Epithelial cell of proximal tubule (primary cell): ENCODE measurements around the gene HK1. TPM values are rescaled to one million over a fixed set of nuclear protein-coding genes. Genes with fewer than 3 reads are reported as not detected.
"Not testable (repeated sequence)": the region's sequence is repeated elsewhere in the genome, so short reads cannot be mapped to it uniquely, and the experiment has no call there.

ENCODE experiments used
- DNase-seq: peaks from one replicate; pipeline ENCODE4 v3.0.0-alpha.2; 2011; ENCODE audit warnings: low read depth
- H3K4me3 ChIP-seq: 2 replicates; pipeline ENCODE4 v1.5.1; 2011; ENCODE audit warnings: low read depth, mild to moderate bottlenecking, low read length
- total RNA-seq: library from RNA; depleted of rRNA; stranded (reverse); fragments of >200 nt; gene quantifications from 2 replicates; pipeline ENCODE4 v1.2.3, GENCODE V29; 2015
- TF ChIP-seq, protein P1 (sequence below): conservative IDR thresholded peaks from 2 replicates; pipeline ENCODE4 v1.5.1; 2012; ENCODE audit warnings: low read depth, mild to moderate bottlenecking, low read length

Gene HK1
- total RNA-seq, 1 donor from 2014 or later: 84.4 TPM

DNA sequence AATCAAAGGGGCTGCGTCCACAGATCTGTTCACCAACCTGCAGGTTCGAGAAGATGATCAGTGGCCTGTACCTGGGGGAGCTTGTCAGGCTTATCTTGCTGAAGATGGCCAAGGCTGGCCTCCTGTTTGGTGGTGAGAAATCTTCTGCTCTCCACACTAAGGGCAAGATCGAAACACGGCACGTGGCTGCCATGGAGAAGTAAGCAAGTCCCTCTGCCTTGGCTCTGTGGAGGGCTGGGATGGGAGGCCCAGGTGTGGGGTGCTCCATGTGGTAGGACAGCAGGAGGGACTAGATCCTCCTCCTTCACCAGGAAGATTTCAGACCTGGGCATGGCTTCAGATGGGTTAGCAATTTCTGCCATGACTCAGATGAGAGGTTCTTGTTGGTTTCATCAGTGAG lies 32.3 kb upstream of the HK1 start:
- TF ChIP-seq, protein P1, sequence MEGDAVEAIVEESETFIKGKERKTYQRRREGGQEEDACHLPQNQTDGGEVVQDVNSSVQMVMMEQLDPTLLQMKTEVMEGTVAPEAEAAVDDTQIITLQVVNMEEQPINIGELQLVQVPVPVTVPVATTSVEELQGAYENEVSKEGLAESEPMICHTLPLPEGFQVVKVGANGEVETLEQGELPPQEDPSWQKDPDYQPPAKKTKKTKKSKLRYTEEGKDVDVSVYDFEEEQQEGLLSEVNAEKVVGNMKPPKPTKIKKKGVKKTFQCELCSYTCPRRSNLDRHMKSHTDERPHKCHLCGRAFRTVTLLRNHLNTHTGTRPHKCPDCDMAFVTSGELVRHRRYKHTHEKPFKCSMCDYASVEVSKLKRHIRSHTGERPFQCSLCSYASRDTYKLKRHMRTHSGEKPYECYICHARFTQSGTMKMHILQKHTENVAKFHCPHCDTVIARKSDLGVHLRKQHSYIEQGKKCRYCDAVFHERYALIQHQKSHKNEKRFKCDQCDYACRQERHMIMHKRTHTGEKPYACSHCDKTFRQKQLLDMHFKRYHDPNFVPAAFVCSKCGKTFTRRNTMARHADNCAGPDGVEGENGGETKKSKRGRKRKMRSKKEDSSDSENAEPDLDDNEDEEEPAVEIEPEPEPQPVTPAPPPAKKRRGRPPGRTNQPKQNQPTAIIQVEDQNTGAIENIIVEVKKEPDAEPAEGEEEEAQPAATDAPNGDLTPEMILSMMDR: no peak
- no peak for DNase-seq
- H3K4me3 ChIP-seq: no peak overlapping the region

DNA sequence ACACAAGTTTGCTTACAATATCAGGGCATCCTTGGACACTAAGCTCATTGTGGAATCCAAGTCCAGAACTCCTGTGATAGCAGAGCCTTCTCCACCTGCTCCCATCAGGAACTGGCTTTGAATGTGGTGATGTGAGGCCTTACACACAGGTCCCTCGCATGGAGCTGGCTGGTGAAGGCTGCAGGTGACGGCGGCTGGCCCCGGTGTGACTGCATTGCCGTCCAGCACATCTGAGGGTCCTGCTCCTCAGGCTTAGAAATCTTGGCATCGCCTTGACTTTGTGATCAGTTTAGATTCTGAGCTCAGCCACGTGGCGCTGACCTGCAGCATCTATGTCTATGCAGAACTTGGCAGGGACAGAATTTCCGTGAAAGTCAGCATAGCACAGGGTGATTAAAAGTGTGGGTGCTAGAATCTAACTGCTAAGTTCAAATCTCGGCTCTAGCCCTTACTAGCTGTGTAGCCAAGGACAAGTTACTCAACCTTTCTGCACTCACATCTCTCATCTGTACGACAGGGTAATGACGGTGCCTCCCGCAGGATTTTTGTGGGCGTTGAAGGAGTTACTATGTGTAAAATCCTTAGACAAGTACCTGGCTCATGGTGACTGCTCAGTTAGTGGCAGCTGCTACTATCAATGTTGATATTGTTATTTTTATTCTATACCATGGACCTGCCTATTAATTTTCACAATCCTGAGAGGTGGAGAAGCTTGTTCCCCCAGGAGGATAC lies 31.5 kb upstream of the HK1 start:
- TF ChIP-seq, protein P1: no peak
- H3K4me3 ChIP-seq: no peak overlapping the region
- DNase-seq: no peak

DNA sequence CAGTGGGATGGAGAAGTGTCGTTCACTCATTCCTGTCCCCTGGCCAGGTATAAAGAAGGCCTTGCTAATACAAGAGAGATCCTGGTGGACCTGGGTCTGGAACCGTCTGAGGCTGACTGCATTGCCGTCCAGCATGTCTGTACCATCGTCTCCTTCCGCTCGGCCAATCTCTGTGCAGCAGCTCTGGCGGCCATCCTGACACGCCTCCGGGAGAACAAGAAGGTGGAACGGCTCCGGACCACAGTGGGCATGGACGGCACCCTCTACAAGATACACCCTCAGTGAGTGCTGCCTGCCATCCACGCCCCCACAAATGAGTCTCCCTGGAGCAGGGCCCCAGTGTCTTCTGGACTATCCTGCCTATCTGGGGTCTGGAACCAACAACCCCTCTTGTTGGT lies 31.0 kb upstream of the HK1 start:
- no peak overlapping the region for H3K4me3 ChIP-seq
- no peak for DNase-seq
- TF ChIP-seq, protein P1: no peak

DNA sequence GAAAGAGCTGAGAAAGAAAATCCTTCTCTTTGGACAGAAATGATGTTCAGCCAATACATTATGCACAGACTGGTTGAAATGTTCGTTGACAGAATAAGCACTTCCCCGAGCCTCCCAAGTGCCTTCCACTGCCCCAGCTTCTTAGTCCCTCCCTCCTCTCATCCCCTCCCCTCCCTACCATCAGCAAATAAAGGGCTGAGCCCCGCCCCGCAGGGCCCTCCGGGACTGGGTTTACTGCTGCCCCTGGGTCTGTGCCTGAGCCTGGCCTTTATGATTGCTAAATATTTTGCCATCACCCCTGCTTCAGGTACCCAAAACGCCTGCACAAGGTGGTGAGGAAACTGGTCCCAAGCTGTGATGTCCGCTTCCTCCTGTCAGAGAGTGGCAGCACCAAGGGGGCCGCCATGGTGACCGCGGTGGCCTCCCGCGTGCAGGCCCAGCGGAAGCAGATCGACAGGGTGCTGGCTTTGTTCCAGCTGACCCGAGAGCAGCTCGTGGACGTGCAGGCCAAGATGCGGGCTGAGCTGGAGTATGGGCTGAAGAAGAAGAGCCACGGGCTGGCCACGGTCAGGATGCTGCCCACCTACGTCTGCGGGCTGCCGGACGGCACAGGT lies 30.1 kb upstream of the HK1 start:
- TF ChIP-seq, protein P1: no peak
- no peak overlapping the region for H3K4me3 ChIP-seq
- no peak for DNase-seq

DNA sequence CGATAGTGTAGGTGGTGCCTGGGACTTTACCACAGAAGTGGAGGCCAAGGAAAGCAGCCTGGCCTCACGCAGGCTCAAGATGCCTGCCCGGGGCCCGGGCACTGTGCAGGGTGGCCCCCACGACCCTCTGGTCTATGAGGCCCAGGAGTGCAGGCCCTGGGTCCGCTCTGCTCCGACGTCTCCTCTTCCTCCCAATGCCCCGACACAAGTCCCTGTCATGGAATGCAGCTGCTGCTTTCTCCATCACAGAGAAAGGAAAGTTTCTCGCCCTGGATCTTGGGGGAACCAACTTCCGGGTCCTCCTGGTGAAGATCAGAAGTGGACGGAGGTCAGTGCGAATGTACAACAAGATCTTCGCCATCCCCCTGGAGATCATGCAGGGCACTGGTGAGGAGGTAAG lies 28.3 kb upstream of the HK1 start:
- TF ChIP-seq, protein P1: no peak
- H3K4me3 ChIP-seq: no peak overlapping the region
- no peak for DNase-seq

DNA sequence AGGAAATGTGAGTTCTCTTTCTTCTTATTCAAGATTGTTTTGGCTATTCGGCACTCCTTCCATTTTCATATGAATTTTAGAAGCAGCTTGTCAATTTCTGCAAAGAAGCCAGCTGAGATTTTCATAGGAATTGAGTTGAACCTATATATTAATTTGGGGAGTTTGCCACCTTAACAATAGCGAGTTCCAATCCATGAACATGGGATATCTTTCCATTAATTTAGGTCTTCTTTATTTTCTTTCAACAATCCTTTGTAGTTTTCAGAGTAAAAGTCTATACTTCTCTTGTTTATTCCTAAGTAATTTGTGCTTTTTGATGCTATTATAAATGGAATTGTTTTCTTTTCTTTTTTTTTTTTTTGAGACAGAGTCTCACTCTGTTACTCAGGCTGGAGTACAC lies 26.9 kb upstream of the HK1 start:
- DNase-seq, H3K4me3 ChIP-seq: not testable (repeated sequence)

DNA sequence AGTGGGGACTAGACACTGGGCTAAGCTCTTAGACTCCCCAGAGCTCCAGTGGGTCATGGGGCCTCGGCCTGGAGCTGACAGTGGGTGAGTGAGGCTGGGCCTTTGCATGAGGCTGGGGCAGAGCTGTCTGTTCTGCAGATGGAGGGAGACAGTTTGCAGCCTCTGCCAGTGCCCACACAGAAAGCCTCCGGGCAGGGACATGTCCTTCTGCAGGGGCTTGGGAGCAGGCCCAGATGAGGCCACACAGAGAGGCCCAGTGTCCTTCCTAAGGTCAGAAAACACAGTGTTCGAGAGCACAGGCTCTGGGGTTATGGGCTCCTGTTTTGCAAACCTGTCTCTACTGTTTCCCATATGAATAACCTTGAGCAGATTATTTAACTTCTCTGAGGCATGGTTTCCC lies 25.1 kb upstream of the HK1 start:
- DNase-seq: no peak
- TF ChIP-seq, protein P1: no peak
- no peak overlapping the region for H3K4me3 ChIP-seq
